Measurements from ENCODE around the gene UCN2. TPM values are rescaled to one million over a fixed set of nuclear protein-coding genes. Genes with fewer than 3 reads are reported as not detected.
A peak's percentile ranks its signal among the peaks of the same experiment; 100 is the strongest.

The UCN2 gene
- polyA plus RNA-seq, 3 donors = 0.61 TPM; not detected in 2

DNA sequence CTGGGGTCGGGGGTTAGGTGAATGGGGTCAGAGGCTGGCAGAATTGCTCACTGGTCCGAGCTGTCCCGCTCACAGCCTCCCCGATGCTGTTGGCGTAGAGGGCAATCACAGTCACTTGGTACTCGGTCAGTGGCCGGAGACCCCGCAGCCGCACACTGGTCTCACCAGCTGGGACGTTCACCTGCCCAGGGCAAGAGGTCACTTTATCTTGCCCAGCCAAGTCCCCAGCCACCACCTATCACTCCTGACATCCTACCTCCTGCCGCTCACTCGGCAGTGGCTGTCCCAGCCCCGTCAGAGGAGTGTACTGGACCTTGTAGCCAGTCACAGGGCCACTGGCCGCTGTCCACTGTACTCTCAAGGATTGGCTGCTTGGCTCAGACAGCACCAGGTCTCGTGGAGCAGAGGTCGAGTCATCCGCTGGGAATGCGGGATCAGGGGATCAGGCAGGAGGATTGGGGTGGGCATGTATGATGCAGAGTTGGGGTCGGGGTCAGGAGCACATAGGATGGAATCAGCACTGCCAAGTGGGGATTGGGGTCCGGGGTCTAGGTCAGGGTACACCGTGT is 29.0 kb upstream of the UCN2 start:
- intact Hi-C loops (cut with micrococcal nuclease) = no loop called here
- Histone ChIP-seq H3K27me3 (ENCODE audit: control insufficient read depth in 2 of 2, insufficient read depth in 2 of 2, low read length in 2 of 2) (peaks cover 6 to 47% of the 10 kb centered on the region in 2 donors), H3K4me1 (ENCODE audit: control insufficient read depth in 1 of 2, insufficient read depth in 2 of 2, low read length in 2 of 2) (peaks cover 6 to 14% of the 10 kb centered on the region in 2 donors), H3K36me3 (replicated peaks in 1 of 2; ENCODE audit: control insufficient read depth in 1 of 2, insufficient read depth in 2 of 2, low read length in 2 of 2) (peaks cover 1 to 5% of the 10 kb centered on the region in 2 donors), H3K4me3 (replicated peaks in 1 of 3; ENCODE audit: low read depth in 2 of 3, low read length in 3 of 3) (no peak overlapping the region), H3K79me2 (ENCODE audit: insufficient read depth, low read length) (no peaks in the 10 kb centered on the region), H3K9me3 (replicated peaks in 1 of 2; ENCODE audit: control insufficient read depth in 1 of 2, insufficient read depth in 1 of 2, low read length in 2 of 2) (no peaks in the 10 kb centered on the region), H3K27ac (ENCODE audit: low read depth in 1 of 2, low read length in 2 of 2) (no peak overlapping the region), H3K9ac (ENCODE audit: insufficient read depth, low read length, poor library complexity, severe bottlenecking) (no peak overlapping the region), H4K20me1 (ENCODE audit: insufficient read depth, low read length) (peaks cover 8% of the 10 kb centered on the region), H2AFZ (ENCODE audit: insufficient read depth, low read depth, low read length, poor library complexity, severe bottlenecking) (no peak overlapping the region), H3K4me2 (replicated peaks; ENCODE audit: extremely low read depth, low read length, poor library complexity, severe bottlenecking) (no peak overlapping the region)
- H3K4me3 Mint-ChIP-seq = peak overlapping the region in 1 of 2 donors; percentile 35
- peaks cover 9 to 12% of the 10 kb centered on the region in 2 donors for H3K36me3 Mint-ChIP-seq
- peaks cover 12% of the 10 kb centered on the region for H3K4me1 Mint-ChIP-seq
- H3K27me3 Mint-ChIP-seq (ENCODE audit: low read depth in 3 of 3) = peaks cover 53 to 68% (median 59%) of the 10 kb centered on the region in 3 donors
- peaks cover 0 to 6% (median 3%) of the 10 kb centered on the region in 7 donors for H3K9me3 Mint-ChIP-seq
- WGBS (ENCODE audit: insufficient coverage) = 94% methylated on average over 21 of the region's 21 CpGs
- TF ChIP-seq, protein P1, sequence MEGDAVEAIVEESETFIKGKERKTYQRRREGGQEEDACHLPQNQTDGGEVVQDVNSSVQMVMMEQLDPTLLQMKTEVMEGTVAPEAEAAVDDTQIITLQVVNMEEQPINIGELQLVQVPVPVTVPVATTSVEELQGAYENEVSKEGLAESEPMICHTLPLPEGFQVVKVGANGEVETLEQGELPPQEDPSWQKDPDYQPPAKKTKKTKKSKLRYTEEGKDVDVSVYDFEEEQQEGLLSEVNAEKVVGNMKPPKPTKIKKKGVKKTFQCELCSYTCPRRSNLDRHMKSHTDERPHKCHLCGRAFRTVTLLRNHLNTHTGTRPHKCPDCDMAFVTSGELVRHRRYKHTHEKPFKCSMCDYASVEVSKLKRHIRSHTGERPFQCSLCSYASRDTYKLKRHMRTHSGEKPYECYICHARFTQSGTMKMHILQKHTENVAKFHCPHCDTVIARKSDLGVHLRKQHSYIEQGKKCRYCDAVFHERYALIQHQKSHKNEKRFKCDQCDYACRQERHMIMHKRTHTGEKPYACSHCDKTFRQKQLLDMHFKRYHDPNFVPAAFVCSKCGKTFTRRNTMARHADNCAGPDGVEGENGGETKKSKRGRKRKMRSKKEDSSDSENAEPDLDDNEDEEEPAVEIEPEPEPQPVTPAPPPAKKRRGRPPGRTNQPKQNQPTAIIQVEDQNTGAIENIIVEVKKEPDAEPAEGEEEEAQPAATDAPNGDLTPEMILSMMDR (IDR thresholded peaks at IDR 0.05) = no peak
- H3K27ac Mint-ChIP-seq = no peak overlapping the region
- DNase-seq = no peak

DNA sequence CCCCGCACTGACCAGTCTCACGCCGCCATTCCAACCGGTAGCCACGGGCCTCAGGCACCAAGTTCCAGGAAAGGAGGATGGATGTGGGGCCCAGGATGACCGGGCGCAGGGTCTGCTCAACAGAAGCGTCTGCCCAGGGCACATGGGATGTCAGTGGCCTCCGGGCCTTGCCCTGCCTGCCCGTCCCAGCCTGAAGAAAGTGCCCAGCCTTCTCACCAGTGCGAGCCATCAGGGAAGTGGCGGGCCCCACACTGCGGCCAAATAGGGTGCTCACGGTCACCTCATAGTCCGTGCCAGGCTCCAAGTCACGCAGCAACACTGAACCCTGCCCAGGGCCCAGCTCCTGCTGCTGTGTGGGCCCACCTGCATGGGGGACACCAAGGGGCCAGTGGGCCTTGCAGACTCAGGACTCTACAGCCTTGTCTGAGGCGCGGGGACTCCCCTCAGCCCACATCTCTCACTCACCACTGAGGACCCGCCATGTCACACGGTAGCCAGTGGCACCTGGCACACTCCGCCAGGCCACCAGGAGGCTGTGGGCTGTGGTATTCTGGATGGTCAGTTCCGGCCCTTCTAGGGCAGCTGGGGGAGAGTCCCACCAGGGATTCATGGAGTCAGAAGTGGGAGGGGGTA is 28.4 kb upstream of the UCN2 start:
- Mint-ChIP-seq H3K27ac (no peak overlapping the region), H3K4me3 (no peak overlapping the region), H3K4me1 (peaks cover 12% of the 10 kb centered on the region), H3K27me3 (ENCODE audit: low read depth in 3 of 3) (peaks cover 51 to 71% (median 61%) of the 10 kb centered on the region in 3 donors), H3K36me3 (peaks cover 3 to 6% of the 10 kb centered on the region in 2 donors), H3K9me3 (peaks cover 0 to 6% (median 3%) of the 10 kb centered on the region in 7 donors)
- Histone ChIP-seq H3K4me3 (replicated peaks in 1 of 3; ENCODE audit: low read depth in 2 of 3, low read length in 3 of 3) (no peak overlapping the region), H3K4me1 (ENCODE audit: control insufficient read depth in 1 of 2, insufficient read depth in 2 of 2, low read length in 2 of 2) (peaks cover 6 to 14% of the 10 kb centered on the region in 2 donors), H4K20me1 (ENCODE audit: insufficient read depth, low read length) (peaks cover 5% of the 10 kb centered on the region), H2AFZ (ENCODE audit: insufficient read depth, low read depth, low read length, poor library complexity, severe bottlenecking) (no peak overlapping the region), H3K27ac (ENCODE audit: low read depth in 1 of 2, low read length in 2 of 2) (no peak overlapping the region), H3K36me3 (replicated peaks in 1 of 2; ENCODE audit: control insufficient read depth in 1 of 2, insufficient read depth in 2 of 2, low read length in 2 of 2) (no peaks in the 10 kb centered on the region), H3K79me2 (ENCODE audit: insufficient read depth, low read length) (no peaks in the 10 kb centered on the region), H3K9me3 (replicated peaks in 1 of 2; ENCODE audit: control insufficient read depth in 1 of 2, insufficient read depth in 1 of 2, low read length in 2 of 2) (no peaks in the 10 kb centered on the region), H3K4me2 (replicated peaks; ENCODE audit: extremely low read depth, low read length, poor library complexity, severe bottlenecking) (no peak overlapping the region), H3K9ac (ENCODE audit: insufficient read depth, low read length, poor library complexity, severe bottlenecking) (no peak overlapping the region), H3K27me3 (ENCODE audit: control insufficient read depth in 2 of 2, insufficient read depth in 2 of 2, low read length in 2 of 2) (peaks cover 6 to 47% of the 10 kb centered on the region in 2 donors)
- TF ChIP-seq, protein P1 (IDR thresholded peaks at IDR 0.05) = no peak
- intact Hi-C loops (cut with micrococcal nuclease) = no loop called here
- no peak for DNase-seq
- 92% methylated on average over 19 of the region's 22 CpGs for WGBS (ENCODE audit: insufficient coverage)

Measured in CD14-positive monocyte (primary cell).